GM19240 (cell line): Measurements from ENCODE around the gene COL1A1.
A peak's percentile ranks its signal among the peaks of the same experiment; 100 is the strongest.

Experiments used
- DNase-seq: peaks from one replicate; pipeline ENCODE4 v3.0.0; 2011; ENCODE audit warnings: low spot score; ENCODE audit not compliant: insufficient read length

COL1A1 gene

GRCh38 chr17:50213026-50214022 lies 11.9 kb upstream of the COL1A1 start:
- DNase-seq: peak; percentile 75

DNA sequence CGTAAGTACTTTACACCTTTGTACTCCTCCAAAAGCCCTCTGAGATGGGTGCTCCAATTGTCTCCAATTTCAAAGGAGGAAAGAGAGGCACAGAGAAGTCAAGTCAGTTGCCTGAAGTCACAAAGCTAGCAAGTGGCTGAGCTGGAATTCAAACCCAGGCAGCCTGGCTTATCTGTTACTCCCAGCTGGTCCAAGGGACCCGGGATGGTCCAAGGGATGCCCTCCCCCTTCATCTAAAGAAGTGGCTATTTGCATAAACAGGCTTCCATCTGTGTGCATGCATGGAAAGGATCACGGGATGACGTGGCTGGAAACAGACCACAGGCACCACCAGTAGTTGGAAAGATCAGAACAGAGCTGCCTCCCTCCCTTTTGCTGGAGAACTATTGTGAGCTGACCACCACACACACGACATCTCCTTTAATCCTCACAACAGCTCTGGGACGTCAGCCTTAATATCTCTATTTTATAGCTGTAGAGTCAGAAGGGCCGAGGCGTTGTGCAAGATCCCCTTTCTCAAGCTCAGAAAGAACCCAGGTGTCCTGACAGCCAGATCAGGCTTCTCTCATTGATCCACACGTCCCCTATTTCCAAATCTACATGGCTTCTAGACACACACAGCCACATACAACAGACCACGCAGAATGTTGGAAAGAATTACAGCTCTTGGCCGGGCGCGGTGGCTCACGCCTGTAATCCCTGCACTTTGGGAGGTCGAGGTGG lies 10.9 kb upstream of the COL1A1 start:
- no peak for DNase-seq

GRCh38 chr17:50211249-50212120 lies 10.1 kb upstream of the COL1A1 start:
- DNase-seq: no peak

DNA sequence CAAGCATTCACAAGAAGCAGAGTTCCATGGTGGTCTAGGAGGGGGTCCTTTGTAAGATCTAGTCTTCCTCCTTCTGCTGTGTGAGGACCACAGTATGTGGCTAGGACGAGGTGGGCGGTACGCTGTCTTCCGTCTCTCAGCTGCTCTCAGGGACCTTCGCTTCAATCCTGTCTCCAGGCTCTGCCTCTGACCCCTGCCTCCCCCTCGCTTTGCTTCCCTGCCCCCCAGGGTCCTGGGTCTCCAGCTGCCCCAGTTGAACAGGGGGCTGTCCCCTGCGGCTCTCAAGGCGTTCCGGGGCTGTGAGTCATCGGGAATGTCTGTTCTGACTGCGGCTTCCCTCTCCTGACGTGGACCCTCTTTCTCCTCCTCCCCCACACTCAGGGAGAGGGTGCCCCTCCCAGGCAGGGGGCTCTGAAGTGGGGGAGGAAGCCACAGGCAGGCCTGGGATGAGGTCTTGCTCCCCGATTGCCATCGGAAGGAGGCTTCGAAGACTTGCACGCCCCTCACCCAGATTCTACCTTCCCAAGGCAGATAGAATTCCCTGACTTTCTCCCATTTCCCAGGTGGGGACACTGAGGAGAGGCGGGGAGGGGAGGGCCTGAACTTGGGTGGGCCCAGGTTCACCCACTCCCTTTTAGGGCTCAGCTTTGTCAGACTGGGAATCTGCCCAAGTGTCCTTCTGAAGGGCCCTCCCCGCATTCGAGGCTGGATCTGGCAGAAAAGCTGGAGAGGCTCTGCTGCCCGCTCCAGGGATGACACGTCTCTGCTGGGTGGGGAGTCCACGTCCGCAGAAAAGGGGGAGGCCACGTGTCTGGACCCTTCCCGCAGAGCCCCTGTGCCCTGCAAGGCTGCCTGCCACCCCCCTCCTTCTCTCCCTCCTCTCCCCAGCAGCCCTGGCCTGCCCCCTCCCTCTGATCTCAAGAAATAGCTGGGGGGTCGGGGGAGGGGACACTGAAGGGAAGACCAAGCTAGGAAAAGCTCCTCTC lies 9.1 kb upstream of the COL1A1 start:
- no peak for DNase-seq

DNA sequence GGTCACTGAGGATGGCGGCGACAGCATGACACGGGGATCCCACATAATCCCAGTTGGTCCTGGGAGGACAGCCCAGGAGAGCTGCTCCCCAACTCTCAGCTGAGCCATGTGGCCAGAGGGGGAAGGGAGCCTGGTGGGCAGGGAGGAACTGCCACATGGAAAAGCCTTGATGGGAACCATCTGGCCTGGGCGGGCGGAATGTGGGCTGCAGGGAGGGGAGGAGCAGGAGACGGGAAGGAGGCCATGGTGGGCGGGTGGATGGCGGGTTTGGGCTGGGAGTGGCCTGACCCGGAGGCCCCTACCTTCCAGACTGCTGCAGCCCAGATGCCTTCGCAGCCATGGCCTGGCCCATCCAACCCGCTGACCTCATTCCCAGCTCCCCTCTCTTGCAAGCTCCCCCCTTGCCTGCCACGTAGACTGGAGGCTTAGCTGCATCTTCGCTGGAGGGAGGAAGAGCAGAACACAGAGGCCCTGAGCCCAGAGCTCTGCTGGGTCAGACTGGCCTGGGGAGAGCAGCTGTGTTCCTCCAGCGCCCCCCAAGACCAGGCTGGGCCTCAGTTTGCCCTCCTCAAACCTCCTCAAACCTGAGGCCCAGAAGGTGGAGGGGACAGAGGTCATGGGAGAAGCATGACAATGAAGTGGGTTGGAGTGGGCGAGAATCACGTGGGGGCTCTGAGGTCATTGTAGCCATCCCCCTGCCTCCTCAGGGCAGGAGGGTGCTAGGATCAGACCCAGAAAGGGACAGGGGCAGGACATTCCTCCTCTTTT lies 8.2 kb upstream of the COL1A1 start:
- no peak for DNase-seq

GRCh38 chr17:50209133-50209471 lies 7.7 kb upstream of the COL1A1 start:
- no peak for DNase-seq

DNA sequence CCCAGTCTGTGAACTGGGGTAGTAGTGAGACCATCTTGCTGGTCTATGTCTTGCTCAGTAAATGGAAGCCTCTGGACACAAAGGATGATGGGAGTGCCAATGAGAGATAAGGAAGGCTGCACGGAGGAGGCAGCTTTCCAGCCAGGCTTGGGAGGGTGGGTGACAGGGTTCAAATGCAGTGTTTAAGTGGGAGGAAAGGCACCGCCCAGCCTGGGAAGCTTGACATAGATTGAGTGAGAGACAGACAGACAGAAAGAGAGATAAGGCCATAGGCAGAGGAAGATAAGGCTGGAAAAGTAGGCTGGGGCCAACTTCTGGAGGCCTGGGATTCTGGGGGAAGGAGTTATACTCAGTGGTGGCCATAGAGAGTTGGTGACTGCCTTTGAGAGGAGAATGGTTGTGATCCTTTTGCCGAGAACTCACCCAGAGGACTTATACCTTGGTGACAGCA lies 7.2 kb upstream of the COL1A1 start:
- DNase-seq: no peak

DNA sequence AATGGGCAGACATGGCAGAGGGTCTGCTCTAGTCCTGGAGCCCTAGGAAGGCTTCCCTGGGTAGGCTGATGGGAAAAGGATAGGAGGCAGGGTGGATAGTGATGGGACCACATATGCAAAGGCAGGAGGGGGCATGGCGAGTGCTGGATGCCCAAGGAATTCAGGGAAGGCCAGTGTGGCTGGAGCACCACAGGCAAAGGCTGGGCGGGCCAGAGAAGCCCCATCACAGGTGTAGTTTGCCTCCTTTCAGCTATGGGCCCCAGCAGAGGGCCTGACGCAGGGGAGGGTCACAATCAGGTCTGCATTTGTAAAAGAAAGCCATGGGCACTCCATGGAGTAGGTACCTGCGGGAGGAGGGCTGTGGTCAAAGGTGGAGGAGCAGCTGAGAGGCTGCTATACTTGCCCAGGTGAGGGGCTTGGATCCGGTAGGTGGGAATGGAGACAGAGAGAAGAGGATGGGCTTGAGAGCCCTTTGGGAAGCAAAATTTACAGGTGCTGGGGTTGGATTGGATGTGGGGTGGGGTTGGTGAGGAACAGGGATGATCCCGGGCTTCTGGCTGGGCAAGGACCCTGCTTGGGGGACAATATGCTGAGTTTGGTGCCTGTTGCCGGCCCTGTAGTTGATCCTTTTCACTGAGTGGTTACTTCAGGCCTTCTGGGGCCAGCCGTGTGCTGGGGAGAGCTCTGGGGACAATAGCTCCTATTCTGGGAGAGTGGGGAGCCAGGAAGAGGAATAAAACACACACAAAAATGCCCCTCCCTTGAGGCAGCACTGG lies 6.5 kb upstream of the COL1A1 start:
- DNase-seq: no peak

- no peak for DNase-seq
Observed at GRCh38 chr17:50207315-50207714, 5.9 kb upstream of the COL1A1 start.

DNA sequence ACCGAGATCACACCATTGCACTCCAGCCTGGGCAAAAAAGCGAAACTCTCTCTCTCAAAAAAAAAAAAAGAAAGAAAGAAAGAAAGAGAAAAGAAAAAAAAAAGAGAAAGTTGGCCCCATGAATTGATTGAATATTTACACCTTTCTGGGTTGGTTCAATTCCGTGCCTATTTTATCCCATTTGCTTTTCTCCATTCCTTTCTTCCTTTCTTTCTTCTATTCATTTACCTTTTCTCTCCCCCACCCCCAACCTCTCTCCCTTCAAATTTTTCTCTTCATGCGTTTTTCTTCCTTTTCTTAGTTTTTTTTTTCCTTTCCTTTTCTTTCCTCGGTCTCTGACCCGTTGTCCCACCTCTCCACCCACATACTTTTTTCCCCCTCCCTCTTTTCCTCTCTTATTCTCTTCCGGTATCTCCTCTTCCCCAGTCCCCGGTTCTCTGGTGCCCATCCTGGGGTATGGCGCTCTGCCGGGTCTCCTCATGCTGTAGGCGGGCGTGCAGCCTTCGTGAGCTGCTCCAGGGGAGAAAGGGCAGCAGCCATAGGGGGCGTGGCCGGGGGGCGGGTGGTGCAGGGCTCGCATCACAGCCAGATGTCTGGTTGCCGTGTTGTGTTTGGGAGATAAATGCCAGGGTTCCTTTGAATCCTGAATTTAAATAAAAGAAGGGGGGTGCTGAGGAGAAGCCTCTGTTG lies 5.3 kb upstream of the COL1A1 start:
- no peak for DNase-seq

DNA sequence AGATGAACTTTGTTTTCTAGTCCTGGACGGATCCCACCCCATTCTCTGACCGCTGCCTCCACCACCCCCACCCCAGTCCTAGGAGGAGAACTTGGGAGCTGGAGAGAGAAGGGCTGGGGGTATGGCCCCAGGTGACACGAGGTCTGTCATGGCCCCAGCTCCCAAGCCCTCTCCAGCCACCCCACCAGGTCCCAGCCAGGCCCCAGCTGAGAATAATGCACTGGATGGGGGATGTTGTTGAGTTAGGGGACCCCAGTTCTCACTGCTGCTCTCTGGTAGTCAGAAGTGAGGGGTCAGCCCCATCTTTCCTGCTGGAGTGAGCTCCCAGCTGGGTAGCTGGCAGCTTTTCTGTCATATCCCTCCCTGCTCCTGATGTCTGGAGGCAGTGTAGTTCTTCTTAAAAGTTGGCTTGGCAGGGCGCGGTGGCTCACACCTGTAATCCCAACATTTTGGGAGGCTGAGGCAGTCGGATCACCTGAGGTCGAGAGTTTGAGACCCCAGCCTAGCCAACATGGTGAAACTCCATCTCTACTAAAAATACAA lies 4.6 kb upstream of the COL1A1 start:
- no peak for DNase-seq

DNA sequence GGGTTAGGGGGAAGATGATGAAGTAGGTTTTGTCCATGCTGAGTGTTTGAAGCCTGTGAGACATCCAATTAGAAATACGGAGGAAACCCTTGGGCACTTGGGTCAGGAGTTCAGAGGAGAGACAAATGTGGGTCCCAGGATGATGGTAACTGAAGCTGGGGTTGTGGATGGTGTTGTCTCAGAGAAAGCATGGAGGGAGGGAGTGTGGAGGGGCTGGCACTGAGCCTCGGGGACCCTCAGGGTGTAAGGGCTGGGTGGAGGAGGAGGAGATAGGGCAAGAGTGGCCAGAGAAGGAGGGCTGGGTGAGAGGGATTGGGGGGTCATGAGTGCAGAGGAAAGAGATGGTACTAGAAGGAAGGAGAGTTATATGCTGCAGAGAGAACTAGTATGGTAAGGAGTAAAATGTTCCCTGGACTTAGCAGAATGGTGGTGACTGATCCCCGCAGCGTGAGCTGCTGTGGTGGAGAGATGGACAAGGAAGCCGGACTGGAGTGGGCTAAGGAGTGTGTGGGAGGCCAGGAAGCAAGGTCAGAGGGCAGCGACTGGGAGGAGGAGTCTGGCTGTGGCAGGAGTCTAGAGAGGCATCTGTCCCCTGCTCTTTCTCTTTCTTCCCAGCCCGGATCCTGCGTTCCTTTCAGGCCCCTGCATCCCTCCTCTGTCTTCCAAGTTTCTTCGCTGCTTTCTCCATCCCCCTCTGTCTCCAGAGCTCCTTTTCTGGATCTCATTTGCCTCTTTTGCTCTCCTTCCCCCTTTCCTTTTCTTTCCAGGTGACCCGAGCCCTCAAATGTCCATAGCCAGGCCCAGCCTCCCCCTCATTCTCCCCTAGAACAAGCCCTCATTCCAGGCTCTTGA lies 3.9 kb upstream of the COL1A1 start:
- DNase-seq: no peak

GRCh38 chr17:50204431-50204830 lies 3.0 kb upstream of the COL1A1 start:
- no peak for DNase-seq

GRCh38 chr17:50203604-50204345 lies 2.3 kb upstream of the COL1A1 start:
- DNase-seq: no peak

DNA sequence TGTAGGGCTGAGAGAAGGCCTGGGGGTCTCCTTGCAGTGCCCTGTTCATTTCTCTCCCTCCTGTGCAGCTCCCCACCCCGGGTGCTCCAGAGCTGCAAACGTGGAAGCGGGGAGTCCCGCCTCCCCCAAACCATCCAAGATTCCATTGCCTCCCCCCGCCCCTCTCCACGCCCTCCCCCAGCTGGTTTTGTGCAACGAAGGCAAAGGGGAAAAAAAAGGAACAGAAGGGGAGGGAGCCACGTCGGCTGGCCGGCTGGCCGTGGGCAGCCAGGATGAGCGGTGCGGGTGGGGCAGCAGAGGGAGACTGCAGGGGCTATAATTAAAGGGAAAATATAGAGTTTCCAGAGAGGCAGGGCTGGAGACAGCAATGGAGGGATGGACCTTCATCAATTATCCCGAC lies 1.7 kb upstream of the COL1A1 start:
- no peak for DNase-seq
